Subcutaneous adipose tissue (tissue), 4 donors: ENCODE measurements around the gene TENT4A. TPM values are rescaled to one million over a fixed set of nuclear protein-coding genes. Genes with fewer than 3 reads are reported as not detected.

ENCODE experiments used
- total RNA-seq, 4 donors: library from RNA; depleted of rRNA; stranded (reverse); fragments of >200 nt; gene quantifications; one replicate each; pipeline ENCODE4 v1.1.0, GENCODE V29; 2016
- TF ChIP-seq, protein P1 (sequence below): fragments of 450-650 bp; IDR thresholded peaks from one replicate; pipeline ENCODE4 v1.5.1; 2016; ENCODE audit warnings: low read depth, mild to moderate bottlenecking, control low read depth, antibody characterized with exemption, moderate library complexity

TENT4A gene
- total RNA-seq, 4 donors from 2014 or later, result 25.3 to 44.6 (median 29.4) TPM

DNA sequence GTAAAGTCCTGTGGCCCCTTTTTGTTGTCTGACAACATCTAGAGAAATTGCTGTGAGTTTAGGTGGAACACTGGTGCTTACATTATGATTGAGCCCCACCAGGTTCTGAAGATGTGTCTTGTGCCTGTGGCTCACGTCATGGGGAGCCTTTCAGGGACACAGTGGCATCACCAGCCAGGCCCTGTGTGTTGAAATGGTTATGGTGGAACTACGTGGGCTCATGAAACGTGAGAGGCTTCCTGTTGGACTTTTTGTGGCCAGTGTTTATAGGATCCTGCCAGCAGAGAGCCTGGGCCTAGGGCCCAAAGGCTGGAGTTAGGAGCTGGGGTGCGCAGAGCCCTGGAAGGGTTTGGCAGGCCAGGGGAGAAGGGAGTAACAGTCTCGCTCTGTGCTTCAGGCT, 46.8 kb downstream of the TENT4A start:
- TF ChIP-seq, protein P1, sequence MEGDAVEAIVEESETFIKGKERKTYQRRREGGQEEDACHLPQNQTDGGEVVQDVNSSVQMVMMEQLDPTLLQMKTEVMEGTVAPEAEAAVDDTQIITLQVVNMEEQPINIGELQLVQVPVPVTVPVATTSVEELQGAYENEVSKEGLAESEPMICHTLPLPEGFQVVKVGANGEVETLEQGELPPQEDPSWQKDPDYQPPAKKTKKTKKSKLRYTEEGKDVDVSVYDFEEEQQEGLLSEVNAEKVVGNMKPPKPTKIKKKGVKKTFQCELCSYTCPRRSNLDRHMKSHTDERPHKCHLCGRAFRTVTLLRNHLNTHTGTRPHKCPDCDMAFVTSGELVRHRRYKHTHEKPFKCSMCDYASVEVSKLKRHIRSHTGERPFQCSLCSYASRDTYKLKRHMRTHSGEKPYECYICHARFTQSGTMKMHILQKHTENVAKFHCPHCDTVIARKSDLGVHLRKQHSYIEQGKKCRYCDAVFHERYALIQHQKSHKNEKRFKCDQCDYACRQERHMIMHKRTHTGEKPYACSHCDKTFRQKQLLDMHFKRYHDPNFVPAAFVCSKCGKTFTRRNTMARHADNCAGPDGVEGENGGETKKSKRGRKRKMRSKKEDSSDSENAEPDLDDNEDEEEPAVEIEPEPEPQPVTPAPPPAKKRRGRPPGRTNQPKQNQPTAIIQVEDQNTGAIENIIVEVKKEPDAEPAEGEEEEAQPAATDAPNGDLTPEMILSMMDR, result no peak

DNA sequence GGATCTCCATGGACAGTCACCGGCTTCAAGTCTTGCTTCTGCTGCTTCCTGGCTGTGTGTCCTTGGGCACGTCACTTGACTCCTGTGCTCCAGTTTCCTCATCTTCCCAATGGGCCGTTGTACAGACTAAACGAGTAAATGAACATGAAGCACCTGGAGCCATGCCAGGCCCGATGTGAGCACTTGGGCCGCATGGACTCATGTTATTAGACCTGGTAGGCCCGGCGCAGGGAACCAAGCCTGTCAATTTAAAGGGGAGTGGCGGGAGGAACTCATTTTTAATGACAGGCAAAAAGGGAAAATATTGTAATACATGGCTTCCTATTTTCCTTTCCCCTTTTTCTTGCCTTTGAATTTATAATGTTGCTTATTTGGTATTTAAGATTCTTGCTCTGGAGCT, 47.5 kb downstream of the TENT4A start:
- TF ChIP-seq, protein P1, result no peak

DNA sequence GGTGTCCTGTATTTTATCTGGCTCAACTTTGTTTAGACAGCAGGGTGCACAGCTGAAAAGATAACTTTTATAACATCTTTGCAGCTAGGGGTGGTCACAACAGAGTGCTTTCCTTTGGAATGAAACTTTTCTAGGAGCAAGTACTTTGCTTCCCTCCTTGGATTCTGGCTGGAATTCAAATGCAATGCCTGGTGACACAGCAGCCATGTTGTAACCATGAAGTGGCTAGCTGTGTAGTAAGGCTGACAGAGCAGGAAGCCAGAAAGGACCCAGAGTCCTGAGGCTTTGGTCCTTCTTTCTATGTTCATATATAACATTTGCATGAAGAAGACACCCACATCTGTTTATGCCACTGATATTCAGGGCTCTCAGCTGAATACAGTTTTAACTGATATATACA, 48.1 kb downstream of the TENT4A start:
- TF ChIP-seq, protein P1, result no peak

DNA sequence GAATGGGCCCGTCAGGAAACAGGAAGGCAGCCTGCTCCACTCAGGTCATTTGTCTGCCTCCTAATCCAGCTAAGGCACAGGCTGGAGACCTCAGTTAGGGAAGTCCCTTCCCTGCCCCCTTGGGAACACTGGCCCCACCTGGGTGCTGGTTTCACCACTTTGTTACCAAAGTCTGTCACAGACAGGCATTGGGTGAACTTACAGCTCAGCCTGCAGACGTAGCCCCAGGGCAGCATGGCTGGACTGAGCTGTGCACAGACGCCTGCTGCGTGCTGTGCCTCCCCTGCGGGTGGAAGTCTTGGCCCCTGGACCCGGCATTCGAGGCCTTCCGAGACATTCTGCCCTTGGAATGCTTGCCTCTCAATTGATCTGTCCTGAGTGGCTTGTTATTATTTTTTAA, 48.9 kb downstream of the TENT4A start:
- TF ChIP-seq, protein P1, result no peak

DNA sequence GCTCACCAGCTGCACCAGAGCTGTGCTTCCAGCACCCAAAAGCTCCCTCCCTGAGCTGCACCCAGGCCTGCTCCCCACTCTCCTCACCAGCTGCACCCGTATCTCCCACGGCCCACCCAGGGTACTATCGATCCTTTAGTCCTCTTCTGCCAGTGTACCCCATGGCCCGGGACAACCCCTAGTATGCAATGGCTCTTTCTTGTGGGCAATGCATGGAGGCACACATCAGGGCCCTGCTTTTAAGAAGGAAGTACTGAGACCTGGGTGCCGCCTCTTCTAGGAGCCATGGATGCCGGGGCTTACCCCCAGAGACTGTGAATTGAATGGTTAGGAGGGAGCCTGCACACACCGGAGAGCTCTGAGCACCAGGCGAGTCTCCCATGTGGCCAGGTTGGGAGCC, 49.5 kb downstream of the TENT4A start:
- TF ChIP-seq, protein P1, result no peak

DNA sequence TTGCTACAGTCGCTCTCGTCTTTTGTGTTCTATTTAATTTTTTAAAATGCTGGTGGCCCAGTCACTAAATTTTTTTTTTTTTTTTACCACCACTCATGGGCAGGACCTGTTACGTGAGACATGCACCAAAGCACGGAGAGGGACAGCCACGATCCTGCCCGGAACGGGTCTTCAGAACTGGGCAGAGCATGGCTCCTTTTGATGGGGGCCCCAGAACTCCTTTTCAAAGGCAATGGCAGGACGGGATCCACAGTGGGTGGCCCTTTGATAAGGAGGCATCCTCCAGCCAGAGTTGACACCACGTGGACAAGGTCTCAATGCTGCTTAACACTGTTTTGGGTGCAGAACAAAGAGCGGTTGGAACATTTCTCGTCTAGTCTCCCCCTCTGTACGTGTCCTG, 50.0 kb downstream of the TENT4A start:
- TF ChIP-seq, protein P1, result no peak

DNA sequence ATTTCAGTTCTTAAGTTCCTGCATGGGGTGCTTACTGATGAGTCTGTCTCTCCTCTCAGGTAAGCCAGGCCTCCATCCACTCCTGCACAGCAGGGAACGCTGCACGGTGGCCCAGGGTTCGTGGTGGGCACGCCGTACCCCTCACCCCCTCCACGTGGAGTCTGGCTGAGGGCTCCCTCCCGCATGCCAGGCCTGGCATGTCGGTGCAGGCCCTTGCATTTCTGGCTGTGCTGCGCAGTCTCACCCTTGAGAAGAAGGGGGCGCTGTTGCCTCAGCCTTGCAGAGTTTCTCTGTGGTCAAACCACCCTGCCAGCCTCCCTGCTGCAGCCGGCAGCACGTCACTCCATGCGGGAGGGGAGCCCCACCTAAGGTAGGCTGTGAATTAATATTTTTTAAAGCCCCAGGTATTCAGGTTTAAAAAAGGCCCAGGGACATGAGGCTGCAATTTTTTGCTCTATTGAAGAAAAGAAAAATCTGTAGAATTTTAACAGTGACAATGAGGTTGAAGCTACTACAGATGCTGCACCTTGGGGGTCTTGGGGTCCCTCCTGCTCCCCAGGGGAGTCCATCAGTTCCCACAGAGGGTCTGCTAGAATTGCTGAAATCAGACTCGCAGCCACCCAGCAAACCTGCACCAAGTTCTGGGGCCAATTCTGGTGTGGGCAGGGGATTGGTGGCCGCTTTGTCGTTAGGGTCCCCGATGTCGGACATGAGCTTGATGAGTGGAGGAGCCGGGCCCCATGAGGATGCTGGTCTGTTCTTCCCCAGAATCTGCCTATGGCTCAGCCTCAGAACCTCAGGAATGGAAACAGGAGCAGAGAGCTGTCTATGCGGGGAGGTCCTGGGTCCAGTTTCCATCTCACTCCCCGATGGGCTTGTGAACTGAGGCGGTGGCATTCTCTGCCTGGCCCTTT, 52.6 kb downstream of the TENT4A start:
- TF ChIP-seq, protein P1, result no peak
